ENCODE data around the gene ARHGEF11. TPM values are rescaled to one million over a fixed set of nuclear protein-coding genes. Genes with fewer than 3 reads are reported as not detected.
A peak's percentile ranks its signal among the peaks of the same experiment; 100 is the strongest.

The ARHGEF11 gene
- total RNA-seq, 4 donors from 2014 or later: 56.7 to 127 (median 89.9) TPM

DNA sequence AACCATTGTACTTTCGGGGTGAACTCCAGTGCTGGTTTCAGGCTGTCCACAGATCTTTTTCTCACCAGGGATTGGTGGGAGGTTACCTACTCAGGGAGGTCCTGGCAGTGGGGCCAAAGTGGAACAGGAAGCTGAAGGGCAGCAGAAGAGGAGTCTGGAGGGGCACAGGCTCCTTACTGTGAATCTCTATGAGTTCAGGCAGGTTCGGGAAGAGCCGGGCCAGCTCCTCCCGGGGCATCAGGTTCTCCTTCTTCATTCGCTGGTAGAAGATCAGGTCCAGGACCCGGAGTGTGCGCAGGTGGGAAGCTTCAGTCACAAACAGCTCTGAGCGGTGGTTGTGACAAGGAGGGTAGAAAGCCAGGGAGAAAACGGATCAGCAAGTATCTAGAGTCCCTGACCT lies 98.4 kb downstream of the ARHGEF11 start:
- Histone ChIP-seq H3K9me3 (no peaks in the 10 kb centered on the region), H3K36me3 (peaks cover 0 to 99% (median 0%) of the 10 kb centered on the region in 3 donors), H3K27me3 (no peaks in the 10 kb centered on the region), H3K27ac (no peak overlapping the region), H3K4me3 (no peak overlapping the region), H3K4me1 (no peaks in the 10 kb centered on the region)
- TF ChIP-seq, protein P1, sequence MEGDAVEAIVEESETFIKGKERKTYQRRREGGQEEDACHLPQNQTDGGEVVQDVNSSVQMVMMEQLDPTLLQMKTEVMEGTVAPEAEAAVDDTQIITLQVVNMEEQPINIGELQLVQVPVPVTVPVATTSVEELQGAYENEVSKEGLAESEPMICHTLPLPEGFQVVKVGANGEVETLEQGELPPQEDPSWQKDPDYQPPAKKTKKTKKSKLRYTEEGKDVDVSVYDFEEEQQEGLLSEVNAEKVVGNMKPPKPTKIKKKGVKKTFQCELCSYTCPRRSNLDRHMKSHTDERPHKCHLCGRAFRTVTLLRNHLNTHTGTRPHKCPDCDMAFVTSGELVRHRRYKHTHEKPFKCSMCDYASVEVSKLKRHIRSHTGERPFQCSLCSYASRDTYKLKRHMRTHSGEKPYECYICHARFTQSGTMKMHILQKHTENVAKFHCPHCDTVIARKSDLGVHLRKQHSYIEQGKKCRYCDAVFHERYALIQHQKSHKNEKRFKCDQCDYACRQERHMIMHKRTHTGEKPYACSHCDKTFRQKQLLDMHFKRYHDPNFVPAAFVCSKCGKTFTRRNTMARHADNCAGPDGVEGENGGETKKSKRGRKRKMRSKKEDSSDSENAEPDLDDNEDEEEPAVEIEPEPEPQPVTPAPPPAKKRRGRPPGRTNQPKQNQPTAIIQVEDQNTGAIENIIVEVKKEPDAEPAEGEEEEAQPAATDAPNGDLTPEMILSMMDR (IDR thresholded peaks at IDR 0.05): no peak
- TF ChIP-seq POLR2A (IDR thresholded peaks at IDR 0.05): no peak
- DNase-seq: peak in 1 of 3 donors; percentile 42

DNA sequence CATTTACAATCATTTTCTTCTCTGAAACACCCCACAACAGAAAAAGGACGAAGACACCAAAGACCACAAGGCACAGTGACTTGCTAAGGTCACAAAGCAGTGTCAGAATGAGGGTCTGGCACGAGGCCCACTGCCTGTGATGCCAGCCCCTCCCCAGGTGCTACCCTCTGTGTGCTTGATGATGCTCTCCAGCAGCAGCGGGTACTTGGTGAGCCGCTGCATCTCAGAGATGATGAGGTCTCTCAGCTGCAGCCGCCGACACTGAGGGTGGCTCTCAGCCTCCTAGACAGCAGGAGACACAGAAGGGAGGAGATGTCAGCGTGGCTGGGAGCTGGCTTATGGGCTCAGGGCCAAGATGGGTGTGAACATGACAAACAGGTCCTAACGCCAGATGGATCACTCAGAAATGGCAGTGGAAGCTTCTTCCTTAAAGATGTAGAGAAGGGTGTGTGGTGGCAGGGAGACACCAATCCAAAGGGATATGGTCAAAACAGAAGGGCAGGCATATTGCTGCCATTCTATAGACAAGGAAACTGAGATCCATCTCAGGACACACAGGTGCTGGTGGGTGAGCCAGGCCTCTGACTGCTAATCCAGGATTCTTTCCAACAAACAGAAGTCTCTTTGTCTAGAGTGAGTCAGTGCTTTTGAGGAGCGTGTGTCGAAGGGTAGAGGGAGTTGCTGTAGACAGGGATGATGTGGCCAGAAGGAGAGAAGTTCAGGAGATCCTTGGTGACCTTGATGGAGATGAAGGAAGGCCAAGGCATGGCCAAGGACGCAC lies 99.5 kb downstream of the ARHGEF11 start:
- Histone ChIP-seq H3K36me3 (peaks cover 0 to 99% (median 0%) of the 10 kb centered on the region in 3 donors), H3K4me1 (no peaks in the 10 kb centered on the region), H3K4me3 (no peak overlapping the region), H3K27me3 (no peaks in the 10 kb centered on the region), H3K27ac (no peak overlapping the region), H3K9me3 (no peaks in the 10 kb centered on the region)
- TF ChIP-seq, protein P1 (IDR thresholded peaks at IDR 0.05): no peak
- no peak for TF ChIP-seq POLR2A (IDR thresholded peaks at IDR 0.05)
- peak in 1 of 3 donors; percentile 47 for DNase-seq

DNA sequence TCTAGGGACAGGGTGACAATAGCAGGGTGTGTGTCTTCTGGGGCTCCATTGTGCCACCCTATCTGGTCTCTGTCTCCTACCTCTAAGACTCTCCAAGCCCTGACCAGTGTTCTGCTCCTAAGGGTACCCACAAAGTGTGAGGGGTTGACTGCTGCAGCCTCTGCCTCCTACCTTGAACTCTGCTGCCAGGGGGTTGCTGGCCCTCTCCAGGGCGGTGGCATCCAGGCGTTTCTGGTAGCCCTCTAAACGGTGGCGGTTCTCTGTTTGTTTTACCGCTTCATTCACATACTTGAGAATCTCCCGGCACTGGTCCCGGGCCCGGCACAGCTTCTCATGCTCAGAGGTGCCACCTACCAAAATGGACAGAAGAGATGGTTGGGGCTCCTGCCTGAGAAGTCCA lies 100.7 kb downstream of the ARHGEF11 start:
- H3K36me3 ChIP-seq: peaks cover 0 to 99% (median 0%) of the 10 kb centered on the region in 3 donors

DNA sequence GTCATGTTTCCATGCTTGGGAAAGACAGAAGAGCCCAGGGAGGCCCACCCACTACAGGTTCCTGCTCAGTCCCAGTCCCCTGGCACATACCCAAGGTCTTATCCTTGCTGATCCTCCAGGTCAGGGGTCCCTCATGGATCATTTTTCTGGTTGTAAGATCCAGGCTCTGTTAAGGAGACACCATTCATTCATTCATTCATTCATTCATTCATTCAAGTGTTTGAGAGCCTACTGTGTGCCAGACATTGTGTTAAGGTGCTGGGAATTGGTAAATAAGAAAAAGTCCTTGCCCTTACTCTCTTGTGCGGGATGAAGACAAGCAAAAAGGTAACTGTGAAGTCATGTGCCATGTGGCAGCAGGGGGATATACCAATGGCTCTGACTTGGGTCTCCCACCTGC lies 101.3 kb downstream of the ARHGEF11 start:
- Histone ChIP-seq H3K4me1 (no peaks in the 10 kb centered on the region), H3K27me3 (no peaks in the 10 kb centered on the region), H3K9me3 (no peaks in the 10 kb centered on the region), H3K27ac (no peak overlapping the region), H3K4me3 (no peak overlapping the region), H3K36me3 (peaks cover 0 to 100% (median 0%) of the 10 kb centered on the region in 3 donors)
- TF ChIP-seq POLR2A (IDR thresholded peaks at IDR 0.05): no peak
- TF ChIP-seq, protein P1 (IDR thresholded peaks at IDR 0.05): no peak
- no peak for DNase-seq

More for the DNA sequence above, 100.7 kb downstream of the ARHGEF11 start:
- peak in 1 of 3 donors; percentile 34 for DNase-seq
- H3K4me3 ChIP-seq: no peak overlapping the region
- no peak overlapping the region for H3K27ac ChIP-seq
- no peaks in the 10 kb centered on the region for H3K9me3 ChIP-seq
- H3K27me3 ChIP-seq: no peaks in the 10 kb centered on the region
- no peaks in the 10 kb centered on the region for H3K4me1 ChIP-seq
- no peak for TF ChIP-seq POLR2A (IDR thresholded peaks at IDR 0.05)
- TF ChIP-seq, protein P1 (IDR thresholded peaks at IDR 0.05): no peak

DNA sequence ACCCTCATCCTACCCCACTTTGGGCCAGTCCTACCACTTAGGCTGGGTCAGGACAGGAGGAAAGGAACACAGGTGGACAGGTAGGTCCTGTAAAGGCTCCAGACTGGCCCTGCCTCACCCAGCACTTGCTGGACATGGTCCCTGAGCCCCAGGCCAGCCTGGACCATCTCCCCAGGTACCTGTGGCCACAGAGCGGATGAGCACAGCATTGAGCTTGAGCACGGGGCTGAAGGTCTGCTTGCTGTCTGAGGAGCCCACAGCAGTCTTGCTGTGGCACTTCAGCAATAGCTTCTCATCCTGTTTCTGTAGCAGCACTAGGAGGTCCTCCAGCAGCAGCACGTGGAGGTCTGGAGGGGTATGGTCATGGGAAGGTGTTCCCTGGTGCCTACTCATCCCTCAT lies 101.8 kb downstream of the ARHGEF11 start:
- no peaks in the 10 kb centered on the region for H3K4me1 ChIP-seq
- TF ChIP-seq, protein P1 (IDR thresholded peaks at IDR 0.05): no peak
- TF ChIP-seq POLR2A (IDR thresholded peaks at IDR 0.05): no peak
- H3K27me3 ChIP-seq: no peaks in the 10 kb centered on the region
- H3K9me3 ChIP-seq: no peaks in the 10 kb centered on the region
- H3K27ac ChIP-seq: no peak overlapping the region
- peak in 1 of 3 donors; percentile 18 for DNase-seq
- H3K4me3 ChIP-seq: no peak overlapping the region
- H3K36me3 ChIP-seq: peaks cover 0 to 100% (median 0%) of the 10 kb centered on the region in 3 donors

Data from Peyer's patch (tissue), 4 donors.